Measurements from ENCODE around the gene GNG14. TPM values are rescaled to one million over a fixed set of nuclear protein-coding genes. Genes with fewer than 3 reads are reported as not detected.
"Not testable (repeated sequence)": the region's sequence is repeated elsewhere in the genome, so short reads cannot be mapped to it uniquely, and the experiment has no call there.

Gene GNG14
- total RNA-seq, 1 donor from 2014 or later, result 0.85 TPM

GRCh38 chr19:12708641-12709040 is 20.8 kb downstream of the GNG14 start:
- Mint-ChIP-seq H3K9me3 (no peaks in the 10 kb centered on the region), H3K4me1 (ENCODE audit: unreplicated experiment) (no peaks in the 10 kb centered on the region), H3K36me3 (peaks cover 16% of the 10 kb centered on the region), H3K4me3 (no peak overlapping the region), H3K27me3 (no peaks in the 10 kb centered on the region), H3K27ac (no peak overlapping the region)
- DNase-seq (ENCODE audit: extremely low spot score, unreplicated experiment), result no peak
- TF ChIP-seq CTCF (conservative IDR thresholded peaks at IDR 0.05), result no peak

GRCh38 chr19:12711187-12711586 is 23.4 kb downstream of the GNG14 start:
- no peaks in the 10 kb centered on the region for H3K27me3 Mint-ChIP-seq
- H3K4me1 Mint-ChIP-seq (ENCODE audit: unreplicated experiment), result no peaks in the 10 kb centered on the region
- H3K27ac Mint-ChIP-seq, result no peak overlapping the region
- no peak for DNase-seq (ENCODE audit: extremely low spot score, unreplicated experiment)
- H3K4me3 Mint-ChIP-seq, result no peak overlapping the region
- H3K9me3 Mint-ChIP-seq, result no peaks in the 10 kb centered on the region
- TF ChIP-seq CTCF (conservative IDR thresholded peaks at IDR 0.05), result no peak
- H3K36me3 Mint-ChIP-seq, result peaks cover 13% of the 10 kb centered on the region

GRCh38 chr19:12712077-12712476 is 24.3 kb downstream of the GNG14 start:
- not testable (repeated sequence) for H3K4me3 Mint-ChIP-seq; H3K27me3 Mint-ChIP-seq; H3K9me3 Mint-ChIP-seq; DNase-seq (ENCODE audit: extremely low spot score, unreplicated experiment); H3K4me1 Mint-ChIP-seq (ENCODE audit: unreplicated experiment); H3K27ac Mint-ChIP-seq
- TF ChIP-seq CTCF (conservative IDR thresholded peaks at IDR 0.05), result peak; percentile 65
- peaks cover 18% of the 10 kb centered on the region for H3K36me3 Mint-ChIP-seq

- not testable (repeated sequence) for H3K9me3 Mint-ChIP-seq
- H3K36me3 Mint-ChIP-seq, result peaks cover 18% of the 10 kb centered on the region
Measured at GRCh38 chr19:12713304-12713703, 25.5 kb downstream of the GNG14 start.

GRCh38 chr19:12715102-12715501 is 27.3 kb downstream of the GNG14 start:
- H3K27ac Mint-ChIP-seq, result no peak overlapping the region
- H3K36me3 Mint-ChIP-seq, result peaks cover 18% of the 10 kb centered on the region
- H3K9me3 Mint-ChIP-seq, result no peaks in the 10 kb centered on the region
- H3K27me3 Mint-ChIP-seq, result no peaks in the 10 kb centered on the region
- TF ChIP-seq CTCF (conservative IDR thresholded peaks at IDR 0.05), result no peak
- H3K4me1 Mint-ChIP-seq (ENCODE audit: unreplicated experiment), result peaks cover 4% of the 10 kb centered on the region
- DNase-seq (ENCODE audit: extremely low spot score, unreplicated experiment), result no peak
- no peak overlapping the region for H3K4me3 Mint-ChIP-seq

More at GRCh38 chr19:12713304-12713703, 25.5 kb downstream of the GNG14 start:
- not testable (repeated sequence) for H3K27ac Mint-ChIP-seq; H3K4me3 Mint-ChIP-seq; H3K4me1 Mint-ChIP-seq (ENCODE audit: unreplicated experiment); DNase-seq (ENCODE audit: extremely low spot score, unreplicated experiment); H3K27me3 Mint-ChIP-seq

GRCh38 chr19:12715929-12716328 is 28.1 kb downstream of the GNG14 start:
- Mint-ChIP-seq H3K4me3 (no peak overlapping the region), H3K27ac (no peak overlapping the region), H3K27me3 (no peaks in the 10 kb centered on the region), H3K9me3 (no peaks in the 10 kb centered on the region), H3K4me1 (ENCODE audit: unreplicated experiment) (peaks cover 9% of the 10 kb centered on the region), H3K36me3 (peaks cover 14% of the 10 kb centered on the region)
- TF ChIP-seq CTCF (conservative IDR thresholded peaks at IDR 0.05), result no peak
- no peak for DNase-seq (ENCODE audit: extremely low spot score, unreplicated experiment)

Measured in type B pancreatic cell (in vitro differentiated cells).